Psoas muscle (tissue), 8 donors: ENCODE measurements around the gene VMO1. TPM values are rescaled to one million over a fixed set of nuclear protein-coding genes. Genes with fewer than 3 reads are reported as not detected.
A peak's percentile ranks its signal among the peaks of the same experiment; 100 is the strongest.

ENCODE experiments used
- ATAC-seq, 4 donors: fragments of 200-7000 bp; cut with Tn5 transposase; one replicate each; pipeline ENCODE4 v1.9.1; 2020; ENCODE audit warnings: moderate library complexity in 3 of 4, mild to moderate bottlenecking in 2 of 4
- DNase-seq, 2 donors: peaks; one replicate each; pipeline ENCODE4 v3.0.0-alpha.2; 2020
- H3K27ac ChIP-seq: fragments of 200-600 bp; one replicate; pipeline ENCODE4 v1.8.0; 2022
- H3K27me3 ChIP-seq, 3 donors: fragments of 200-600 bp in 1 of 3; one replicate each; pipeline versions ENCODE4 v1.6.1 to v1.8.0; 2013 to 2022; ENCODE audit warnings: low read length in 2 of 3, mild to moderate bottlenecking in 2 of 3, moderate library complexity in 1 of 3; ENCODE audit not compliant: insufficient read depth in 3 of 3
- H3K36me3 ChIP-seq, 2 donors: fragments of 200-600 bp in 1 of 2; one replicate each; pipeline versions ENCODE4 v1.6.1 to v1.8.0; 2013 to 2022; ENCODE audit warnings: low read depth in 1 of 2, mild to moderate bottlenecking in 1 of 2, moderate library complexity in 1 of 2; ENCODE audit not compliant: insufficient read depth in 1 of 2
- H3K4me1 ChIP-seq: fragments of 200-600 bp; one replicate; pipeline ENCODE4 v1.8.0; 2022
- H3K4me3 ChIP-seq: fragments of 200-600 bp; one replicate; pipeline ENCODE4 v1.8.0; 2022; ENCODE audit warnings: mild to moderate bottlenecking
- H3K9me3 ChIP-seq: fragments of 200-600 bp; one replicate; pipeline ENCODE4 v1.8.0; 2022
- WGBS, 3 donors: extraction: QIAGEN DNeasy Blood & Tissue Kit; methylation state at CpG; one replicate each; pipeline versions ENCODE4 v1.1.6 to v1.1.7; 2013; 5-methylcytosine and 5-hydroxymethylcytosine counted together
- intact Hi-C, 2 donors: fragments of 100-400 bp; cut with DNase I; formaldehyde crosslinking; loops; one replicate each; pipeline versions ENCODE4 v1.11.0 to v1.14.2; 2022
- polyA plus RNA-seq, 3 donors: library from polyadenylated mRNA; stranded (reverse); fragments of 200-250 nt; gene quantifications; one replicate each; pipeline ENCODE4 v1.2.3, GENCODE V29; 2013
- total RNA-seq, 4 donors: library from RNA; stranded (reverse); fragmentation: NEBNext Ultra II Directional in 2 of 4; extraction: Animal tissue kit (Norgen Biotek cat#: 25700) in 2 of 4; gene quantifications; one replicate each; pipeline versions ENCODE4 v1.2.1 to v1.2.4, GENCODE V29; 2021 to 2023
- TF ChIP-seq, protein P1 (sequence below): fragments of 200-600 bp; IDR thresholded peaks from one replicate; pipeline ENCODE4 v1.8.0; 2022; ENCODE audit warnings: antibody characterized with exemption
- donor health status: healthy with polysubstance abuse.
- donor health status: DM: no; HTN: no; CAD: no; lungs with moderate emphysema.
- donor health status: Bipolar disorder and iron deficiency.
- donor health status: healthy.
- donor health status: DM: yes; HTN: yes; CAD: no.
- donor health status: DM: no; HTN: no; CAD: no.
- donor health status: DM: no; HTN: no; CAD: no.
- donor health status: DM: yes; HTN: yes; CAD: no.

Gene VMO1
- total and polyA plus RNA-seq, 7 donors = 0.42 to 3.1 (median 0.84) TPM

DNA sequence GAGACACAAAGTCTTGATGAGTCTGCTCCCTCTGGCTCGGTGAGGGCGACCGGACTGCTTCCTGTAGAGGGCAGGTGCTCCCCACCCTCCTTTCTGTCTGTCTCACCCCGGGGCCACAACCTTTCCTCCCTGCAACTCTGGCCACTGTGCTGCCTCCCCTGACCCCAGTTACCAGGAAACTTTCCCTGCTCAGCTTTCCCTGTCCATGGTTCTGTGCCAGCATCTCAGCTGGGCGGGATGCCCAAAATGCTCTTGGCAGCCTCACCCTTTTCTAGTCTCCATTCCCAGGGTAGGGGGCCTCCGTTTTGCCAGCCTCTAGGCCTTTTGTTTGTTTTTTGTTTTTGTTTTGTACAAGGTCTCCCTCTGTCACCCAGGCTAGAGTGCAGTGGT lies 22.2 kb upstream of the VMO1 start:
- H3K27ac ChIP-seq = no peak overlapping the region
- H3K4me3 ChIP-seq = peak overlapping the region; percentile 87
- DNase-seq = peak; percentile 46 to 77
- intact Hi-C loops = no loop called here
- WGBS, 3 donors = 17 to 27% (median 20%) methylated on average over 6 of the region's 6 CpGs
- peaks cover 0 to 6% of the 10 kb centered on the region in 2 donors for H3K36me3 ChIP-seq
- H3K4me1 ChIP-seq = peaks cover 16% of the 10 kb centered on the region
- no peaks in the 10 kb centered on the region for H3K9me3 ChIP-seq
- no peaks in the 10 kb centered on the region for H3K27me3 ChIP-seq
- TF ChIP-seq, protein P1, sequence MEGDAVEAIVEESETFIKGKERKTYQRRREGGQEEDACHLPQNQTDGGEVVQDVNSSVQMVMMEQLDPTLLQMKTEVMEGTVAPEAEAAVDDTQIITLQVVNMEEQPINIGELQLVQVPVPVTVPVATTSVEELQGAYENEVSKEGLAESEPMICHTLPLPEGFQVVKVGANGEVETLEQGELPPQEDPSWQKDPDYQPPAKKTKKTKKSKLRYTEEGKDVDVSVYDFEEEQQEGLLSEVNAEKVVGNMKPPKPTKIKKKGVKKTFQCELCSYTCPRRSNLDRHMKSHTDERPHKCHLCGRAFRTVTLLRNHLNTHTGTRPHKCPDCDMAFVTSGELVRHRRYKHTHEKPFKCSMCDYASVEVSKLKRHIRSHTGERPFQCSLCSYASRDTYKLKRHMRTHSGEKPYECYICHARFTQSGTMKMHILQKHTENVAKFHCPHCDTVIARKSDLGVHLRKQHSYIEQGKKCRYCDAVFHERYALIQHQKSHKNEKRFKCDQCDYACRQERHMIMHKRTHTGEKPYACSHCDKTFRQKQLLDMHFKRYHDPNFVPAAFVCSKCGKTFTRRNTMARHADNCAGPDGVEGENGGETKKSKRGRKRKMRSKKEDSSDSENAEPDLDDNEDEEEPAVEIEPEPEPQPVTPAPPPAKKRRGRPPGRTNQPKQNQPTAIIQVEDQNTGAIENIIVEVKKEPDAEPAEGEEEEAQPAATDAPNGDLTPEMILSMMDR = no peak
- ATAC-seq = peak; percentile 20 to 55 (median 48)

DNA sequence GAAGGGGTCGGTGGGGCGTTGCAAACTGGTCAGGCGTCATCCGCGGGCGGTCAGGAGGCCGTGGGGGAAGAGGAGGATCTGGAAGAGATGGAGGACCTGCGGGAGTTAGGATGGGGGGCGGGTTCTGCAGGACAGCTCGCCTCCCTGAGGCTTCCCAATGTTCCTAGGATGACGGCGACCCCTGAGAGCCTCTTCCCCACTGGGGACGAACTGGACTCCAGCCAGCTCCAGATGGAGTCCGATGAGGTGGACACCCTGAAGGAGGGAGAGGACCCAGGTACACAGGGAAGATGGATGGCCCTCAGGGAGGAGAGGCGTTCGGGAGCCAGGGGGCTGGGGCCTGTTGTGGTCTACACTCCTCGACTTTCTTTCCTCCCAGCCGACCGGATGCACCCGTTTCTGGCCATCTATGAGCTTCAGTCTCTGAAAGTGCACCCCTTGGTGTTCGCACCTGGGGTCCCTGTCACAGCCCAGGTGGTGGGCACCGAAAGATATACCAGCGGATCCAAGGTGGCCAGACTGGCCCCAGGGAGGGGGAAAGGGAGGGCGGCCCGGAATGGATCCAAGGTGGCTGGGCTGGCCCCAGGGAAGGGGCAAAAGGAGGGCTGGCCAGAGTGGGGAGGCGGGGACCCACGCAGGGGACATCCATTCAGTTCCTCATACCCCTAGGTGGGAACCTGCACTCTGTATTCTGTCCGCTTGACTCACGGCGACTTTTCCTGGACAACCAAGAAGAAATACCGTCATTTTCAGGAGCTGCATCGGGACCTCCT lies 21.6 kb upstream of the VMO1 start:
- Histone ChIP-seq H3K4me3 (peak overlapping the region; percentile 87), H3K36me3 (peaks cover 0 to 6% of the 10 kb centered on the region in 2 donors), H3K9me3 (no peaks in the 10 kb centered on the region), H3K4me1 (peaks cover 16% of the 10 kb centered on the region), H3K27ac (no peak overlapping the region), H3K27me3 (no peaks in the 10 kb centered on the region)
- DNase-seq (peak; percentile 21 to 54), ATAC-seq (peak; percentile 2 to 36 (median 13))
- 18 to 24% (median 21%) methylated on average over 29 to 32 of the region's 32 CpGs for WGBS, 3 donors
- TF ChIP-seq, protein P1 = no peak
- intact Hi-C loops = no loop called here

DNA sequence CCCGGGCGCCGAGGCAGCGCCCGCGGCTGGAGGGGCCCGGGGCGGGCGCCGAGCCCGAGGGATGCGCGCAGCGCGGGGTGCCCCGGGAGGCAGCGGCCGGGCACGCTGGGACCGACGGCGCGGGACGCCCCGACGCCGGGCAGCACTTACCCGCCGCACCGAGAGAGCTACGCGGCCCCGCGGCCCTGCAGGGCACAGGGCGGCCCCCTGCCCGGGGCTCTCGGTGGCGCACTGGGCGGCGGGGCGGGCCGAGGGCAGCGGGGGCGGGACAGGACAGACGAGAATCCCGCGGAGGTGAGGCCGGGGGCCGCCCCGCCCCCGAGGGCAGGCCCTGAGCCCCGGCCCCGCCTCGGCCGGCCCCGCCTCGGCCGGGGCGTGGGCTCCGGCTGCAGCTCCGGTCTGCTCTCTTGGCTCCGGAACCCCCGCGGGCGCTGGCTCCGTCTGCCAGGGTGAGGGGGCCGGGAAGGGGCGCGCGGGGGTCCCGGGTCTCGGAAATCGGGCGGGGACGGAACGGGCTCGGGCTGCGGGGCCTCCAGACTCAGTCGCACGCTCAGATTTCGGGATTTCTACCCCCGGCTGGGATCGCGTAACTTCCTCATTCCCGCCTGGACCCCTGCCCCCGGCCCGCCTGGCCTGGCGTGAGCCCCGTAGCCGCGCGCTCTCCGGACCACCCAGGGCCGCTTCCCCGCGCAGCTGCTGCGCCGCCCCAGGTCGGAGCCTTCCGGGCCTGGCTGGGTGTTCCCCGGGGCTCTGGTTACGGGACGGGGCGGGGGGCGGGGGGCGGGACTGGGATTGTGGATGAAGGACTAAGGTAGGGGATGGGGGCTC lies 20.8 kb upstream of the VMO1 start, which contains the start of gene PLD2:
TSS of gene PLD2 (plus strand) at position 376 of the 828 bp plus-strand sequence. CDS start 621 bp downstream, outside the sequence.
- intact Hi-C loops = no loop called here

DNA sequence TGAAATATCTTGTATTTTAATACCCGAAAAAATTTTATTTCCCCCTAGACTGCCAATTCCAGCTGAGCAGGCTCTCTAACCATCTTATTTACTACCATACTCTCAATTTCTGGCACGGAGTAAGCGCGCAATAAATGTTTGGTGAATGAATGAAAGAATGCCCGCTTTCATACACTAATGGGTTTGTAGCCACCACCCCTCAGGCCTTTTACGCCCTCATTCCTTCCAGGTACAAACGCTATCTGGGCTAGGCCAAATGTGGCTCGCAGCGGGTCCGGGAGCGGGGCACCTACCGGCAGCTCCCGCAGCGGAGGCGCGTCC lies 20.3 kb upstream of the VMO1 start:
- H3K27me3 ChIP-seq = no peaks in the 10 kb centered on the region
- H3K9me3 ChIP-seq = no peaks in the 10 kb centered on the region
- H3K4me3 ChIP-seq = peak overlapping the region; percentile 87
- DNase-seq (no peak), ATAC-seq (no peak)
- intact Hi-C loops = no loop called here
- peaks cover 0 to 6% of the 10 kb centered on the region in 2 donors for H3K36me3 ChIP-seq
- WGBS, 3 donors = 2 to 5% (median 4%) methylated on average over 14 to 16 of the region's 16 CpGs
- H3K4me1 ChIP-seq = peaks cover 16% of the 10 kb centered on the region
- H3K27ac ChIP-seq = peak overlapping the region; percentile 63
- TF ChIP-seq, protein P1 = no peak

More for the DNA sequence above, 20.8 kb upstream of the VMO1 start, which contains the start of gene PLD2:
- peak within 1 kb of the TSS; percentile 63 for H3K27ac ChIP-seq
- peak; percentile 87 to 92 for DNase-seq
- H3K27me3 ChIP-seq = no peaks in the 10 kb centered on the region
- H3K4me3 ChIP-seq = peak within 1 kb of the TSS; percentile 87
- H3K4me1 ChIP-seq = peaks cover 16% of the 10 kb centered on the region
- TF ChIP-seq, protein P1 = no peak
- 0 to 1% (median 1%) methylated on average over 41 to 105 of the region's 106 CpGs for WGBS, 3 donors
- no peaks in the 10 kb centered on the region for H3K9me3 ChIP-seq
- ATAC-seq = peak; percentile 96 to 99 (median 98)
- H3K36me3 ChIP-seq = peaks cover 0 to 6% of the 10 kb centered on the region in 2 donors
